Activated CD4-positive, alpha-beta T cell treated with anti-CD3 and anti-CD28 coated beads, Interleukin-2, amount 50 U/mL, for 16 hours (primary cell): ENCODE measurements around the gene DBH.
"Not testable (repeated sequence)": the region's sequence is repeated elsewhere in the genome, so short reads cannot be mapped to it uniquely, and the experiment has no call there.

Experiments
- DNase-seq: peaks from one replicate; pipeline ENCODE4 v3.0.0-alpha.2; 2020

DBH gene

DNA sequence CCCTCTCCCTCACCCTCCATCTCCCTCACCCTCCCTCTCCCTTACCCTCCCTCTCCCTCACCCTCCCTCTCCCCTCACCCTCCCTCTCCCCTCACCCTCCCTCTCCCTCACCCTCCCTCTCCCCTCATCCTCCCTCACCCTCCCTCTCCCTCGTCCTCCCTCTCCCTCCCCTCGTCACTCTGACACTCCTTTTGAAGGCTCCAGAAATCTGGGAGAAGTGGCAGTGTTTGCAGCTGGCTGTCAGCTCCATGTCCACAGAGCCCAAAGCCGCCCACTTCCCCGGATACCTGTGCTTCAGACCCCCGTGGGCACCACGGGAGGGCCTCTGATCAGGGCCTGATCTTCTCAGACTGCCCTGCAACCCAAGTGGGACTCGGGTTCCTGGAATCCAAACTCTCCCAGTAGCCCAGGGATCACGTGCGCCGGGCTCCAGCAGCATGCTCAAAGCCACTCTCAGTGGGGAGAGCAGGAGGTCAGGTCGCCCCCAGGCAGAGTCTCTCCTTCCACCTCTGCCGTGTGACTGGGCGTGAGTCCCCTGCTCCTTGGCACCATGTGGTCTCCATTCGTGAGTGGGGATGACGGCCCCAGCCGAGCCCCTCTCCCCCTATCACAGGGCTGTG, 33.1 kb downstream of the DBH start:
- no peak for DNase-seq

DNA sequence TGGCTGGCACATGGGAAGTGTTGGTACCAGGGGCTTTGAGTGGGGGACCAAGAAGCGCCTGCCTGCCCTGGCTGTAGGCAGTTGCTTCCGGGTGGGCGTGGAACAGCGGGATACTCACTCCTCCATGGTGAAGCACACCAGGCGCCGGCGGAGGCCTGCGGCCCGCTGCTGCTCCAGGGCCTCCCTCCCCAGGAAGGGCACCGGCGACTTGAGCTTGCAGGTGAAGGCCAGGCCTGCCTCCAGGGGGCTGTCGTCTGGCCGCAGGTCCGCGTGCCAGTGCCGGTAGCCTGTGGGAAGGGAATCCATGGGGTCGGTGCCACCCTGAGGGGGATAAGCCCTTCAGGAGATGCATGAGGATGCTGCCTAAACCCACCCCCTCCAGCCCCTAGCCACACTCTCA, 34.3 kb downstream of the DBH start:
- DNase-seq = no peak

DNA sequence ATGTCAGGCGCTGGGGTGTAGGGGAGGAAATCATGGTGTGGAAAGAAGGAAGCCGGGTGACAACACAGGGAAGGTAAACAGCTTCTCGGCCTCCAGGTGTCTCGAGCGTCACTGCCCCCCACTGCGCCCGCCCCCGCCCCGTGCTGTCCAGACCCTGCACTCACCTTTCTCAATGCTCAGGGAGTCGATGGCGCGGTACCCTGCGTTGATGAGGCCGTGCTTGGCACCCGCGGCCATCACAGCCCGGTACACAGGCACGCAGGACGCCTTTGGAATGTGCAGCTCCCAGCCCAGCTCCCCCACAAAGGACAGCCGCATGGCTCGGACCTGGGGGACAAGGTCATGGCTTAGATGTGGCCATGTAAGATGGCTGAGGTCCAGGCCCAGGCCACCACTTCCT, 35.2 kb downstream of the DBH start:
- no peak for DNase-seq

DNA sequence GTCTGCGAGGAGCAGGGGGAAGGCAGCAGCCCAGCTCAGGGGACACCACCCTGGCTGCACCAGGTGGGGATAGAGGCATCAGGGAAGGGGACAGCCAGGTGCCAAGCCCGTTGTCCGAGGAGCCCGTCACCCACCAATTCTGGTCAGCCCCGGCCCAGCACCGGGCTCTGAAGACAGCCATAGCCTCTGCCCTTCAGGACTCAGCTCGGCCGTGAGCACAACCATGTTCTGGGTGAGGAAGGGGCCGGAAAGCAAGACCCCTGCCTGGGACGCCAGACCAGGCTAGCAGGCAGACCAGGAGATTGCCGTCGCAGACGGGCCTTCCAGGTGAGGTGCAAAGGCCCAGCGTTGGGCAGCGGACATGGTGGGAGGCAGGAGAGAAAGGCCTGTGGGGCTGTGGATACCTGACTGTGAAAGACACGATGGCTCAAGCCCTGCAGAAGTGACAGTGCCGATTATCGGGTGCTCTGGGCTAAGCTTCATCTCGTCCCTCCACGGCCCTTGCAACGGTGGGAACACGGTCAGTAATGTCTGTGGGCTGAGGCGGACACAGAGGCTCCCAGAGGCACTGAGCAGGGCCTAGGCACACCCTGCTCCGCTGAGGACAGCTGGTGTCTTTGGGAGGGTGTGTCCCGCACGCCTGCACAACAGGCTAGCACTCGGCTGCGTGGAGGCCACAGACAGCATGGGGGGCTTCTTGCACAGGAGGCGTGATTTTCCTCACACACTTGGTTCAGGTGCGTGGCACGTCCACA, 36.5 kb downstream of the DBH start:
- no peak for DNase-seq

DNA sequence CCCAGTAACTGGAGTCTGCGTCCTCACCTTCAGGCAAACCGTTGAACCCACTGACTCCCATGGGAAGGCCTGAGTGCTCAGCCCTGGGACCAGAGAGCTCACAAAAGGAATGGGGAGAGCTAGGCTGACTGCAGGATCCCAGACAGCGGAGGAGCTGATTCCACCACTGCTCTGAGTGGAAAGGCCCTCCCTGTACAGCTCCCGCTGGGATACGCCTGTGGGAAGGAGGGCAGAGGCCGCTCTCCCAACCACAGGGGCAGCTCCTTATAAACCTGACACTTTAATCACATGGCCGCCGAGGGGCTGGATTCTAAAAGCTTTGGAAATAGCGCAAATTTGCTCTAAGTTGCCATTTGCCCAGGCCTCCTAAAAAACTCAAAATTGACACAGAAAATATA, 37.1 kb downstream of the DBH start:
- no peak for DNase-seq

DNA sequence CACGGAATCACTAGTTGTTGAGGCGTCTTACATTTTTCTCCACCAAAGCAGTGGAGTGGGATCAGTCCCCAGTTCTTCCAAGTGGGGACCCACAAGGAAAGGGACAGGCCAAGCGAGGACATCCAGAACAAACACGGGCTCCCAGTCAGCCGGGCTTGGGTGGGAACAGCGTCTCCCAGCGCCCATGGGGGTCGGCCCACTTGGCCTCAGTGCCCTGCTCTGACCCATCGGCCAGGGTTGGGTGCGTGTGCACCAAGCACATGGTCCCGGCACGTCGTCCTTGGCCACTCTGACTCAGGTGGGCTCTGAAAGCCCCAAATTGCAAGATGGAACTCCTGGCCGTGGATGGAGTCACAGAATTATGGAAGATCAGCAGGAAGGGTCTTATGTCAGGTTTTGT, 37.9 kb downstream of the DBH start:
- DNase-seq = no peak

DNA sequence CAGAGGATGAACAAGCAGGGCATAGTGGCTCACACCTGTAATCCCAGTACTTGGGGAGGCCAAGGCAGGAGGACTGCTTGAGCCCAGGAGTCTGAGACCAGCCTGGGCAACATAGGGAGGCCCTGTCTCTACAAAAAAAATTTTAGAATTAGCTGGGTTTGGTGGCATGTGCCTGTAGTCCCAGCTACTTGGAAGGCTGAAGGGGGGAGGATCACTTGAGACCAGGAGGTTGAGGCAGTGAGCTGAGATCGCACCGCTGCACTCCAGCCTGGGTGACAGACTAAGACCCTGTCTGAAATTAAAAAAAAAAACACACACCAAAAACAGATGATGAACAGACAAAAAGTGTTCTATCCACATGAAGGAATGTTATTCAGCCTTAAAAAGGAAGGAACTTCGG, 39.6 kb downstream of the DBH start:
- not testable (repeated sequence) for DNase-seq

DNA sequence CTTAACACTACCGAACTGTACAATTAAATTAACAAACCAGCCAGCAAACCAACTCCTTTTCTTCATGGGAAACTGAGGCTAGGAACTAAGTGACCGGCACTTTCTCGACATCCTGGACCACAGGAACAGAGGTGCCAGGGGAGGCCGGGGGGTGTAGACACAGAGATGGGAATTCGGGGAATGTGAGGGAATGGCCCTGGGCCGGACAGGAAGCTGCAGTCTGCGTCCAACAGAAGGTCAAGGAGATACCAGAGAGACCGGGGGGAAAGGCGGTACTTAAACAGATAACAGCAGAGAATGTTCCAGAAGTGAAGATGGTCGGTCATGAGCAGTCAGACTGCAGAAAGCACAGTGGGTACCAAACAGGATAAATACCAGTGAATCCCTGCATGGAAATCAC, 40.3 kb downstream of the DBH start:
- no peak for DNase-seq

DNA sequence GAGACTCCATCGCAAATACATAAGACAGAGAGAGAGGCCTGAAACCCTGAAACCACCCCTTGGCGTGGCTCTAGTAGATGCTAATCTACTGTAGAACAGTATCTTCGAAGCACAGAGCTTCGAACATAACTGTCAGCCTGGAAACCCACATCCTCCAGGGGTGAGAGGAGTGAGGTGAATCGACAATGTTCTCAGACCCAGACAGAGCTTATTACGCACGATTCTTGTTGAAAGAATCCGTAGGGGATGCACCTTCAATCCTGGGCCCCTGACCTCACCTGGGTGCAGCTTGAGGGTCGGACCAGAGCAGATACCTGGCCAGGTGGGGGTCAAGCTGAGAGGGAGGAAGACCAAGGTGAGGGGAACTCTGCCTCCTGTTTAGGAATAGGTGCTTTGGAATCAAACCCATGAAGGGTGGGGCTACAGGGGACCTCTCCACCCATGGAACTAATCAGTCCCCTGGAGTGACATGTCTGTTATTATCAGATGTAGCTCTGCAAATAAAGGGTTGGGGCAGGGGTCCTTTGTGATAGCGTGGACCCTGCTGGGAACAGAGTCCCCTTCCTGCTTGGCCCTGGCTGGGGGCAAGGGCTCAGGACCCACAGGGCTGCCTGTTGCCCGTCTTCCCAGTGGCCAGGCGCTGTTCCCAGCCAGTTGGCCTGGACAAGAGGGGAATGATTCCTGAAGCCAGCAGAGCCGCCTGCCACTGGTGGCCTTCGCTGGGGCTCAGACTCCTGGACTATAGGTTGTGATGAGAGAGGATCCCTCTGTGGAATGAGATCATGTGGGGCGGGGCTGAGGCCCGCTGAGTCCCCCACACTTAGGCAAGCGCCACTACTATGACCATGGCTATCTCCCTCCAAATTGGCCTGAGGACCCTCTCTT, 41.2 kb downstream of the DBH start:
- DNase-seq = peak; percentile 44

DNA sequence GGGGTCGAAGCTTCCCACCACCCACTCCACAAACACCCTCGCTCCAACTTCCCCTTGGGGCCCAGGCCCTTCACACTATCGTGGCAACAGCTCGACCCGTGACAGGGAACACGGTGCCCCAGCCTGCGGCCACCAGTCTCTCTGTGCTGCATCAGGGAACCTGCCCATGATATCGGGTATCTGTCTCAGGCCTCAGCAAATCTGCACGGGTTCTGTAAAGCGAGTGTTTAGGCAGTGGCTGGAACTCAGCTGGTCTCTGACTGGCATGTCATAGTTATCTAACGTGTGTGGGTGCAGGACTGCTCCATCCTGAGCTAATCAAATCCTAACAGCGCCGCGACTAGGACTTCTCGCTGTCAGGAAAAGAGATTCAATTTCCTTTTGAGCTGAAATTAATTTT, 42.9 kb downstream of the DBH start:
- DNase-seq = no peak

DNA sequence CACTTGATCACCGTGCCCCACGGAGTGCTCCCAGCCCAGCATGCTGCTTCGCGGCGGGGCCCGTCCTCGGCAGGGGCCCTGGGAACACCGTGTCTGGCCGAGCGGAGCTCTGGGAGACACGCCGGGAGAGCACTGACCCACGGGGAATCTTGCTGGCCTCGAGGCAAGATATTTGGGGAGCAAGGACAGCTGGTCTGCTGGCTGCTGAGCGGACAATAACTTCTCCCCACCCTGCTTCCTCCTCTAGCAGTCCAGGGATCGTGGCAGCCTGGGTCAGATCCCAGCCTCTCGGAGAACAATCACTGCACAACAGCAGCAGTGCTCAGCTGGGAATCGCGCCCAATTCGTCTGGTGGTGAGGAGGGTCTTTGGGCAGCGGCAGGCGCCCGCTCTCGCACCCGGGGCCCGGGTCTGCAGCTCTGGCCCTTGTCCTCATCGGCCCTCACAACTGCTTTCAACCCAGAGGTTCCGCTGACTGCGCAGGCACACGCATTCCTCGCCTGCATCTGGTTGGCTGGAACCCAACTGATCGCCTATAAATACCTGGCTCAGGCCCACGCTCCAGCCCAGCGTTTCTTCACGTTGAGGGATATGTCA, 43.4 kb downstream of the DBH start:
- DNase-seq = no peak

DNA sequence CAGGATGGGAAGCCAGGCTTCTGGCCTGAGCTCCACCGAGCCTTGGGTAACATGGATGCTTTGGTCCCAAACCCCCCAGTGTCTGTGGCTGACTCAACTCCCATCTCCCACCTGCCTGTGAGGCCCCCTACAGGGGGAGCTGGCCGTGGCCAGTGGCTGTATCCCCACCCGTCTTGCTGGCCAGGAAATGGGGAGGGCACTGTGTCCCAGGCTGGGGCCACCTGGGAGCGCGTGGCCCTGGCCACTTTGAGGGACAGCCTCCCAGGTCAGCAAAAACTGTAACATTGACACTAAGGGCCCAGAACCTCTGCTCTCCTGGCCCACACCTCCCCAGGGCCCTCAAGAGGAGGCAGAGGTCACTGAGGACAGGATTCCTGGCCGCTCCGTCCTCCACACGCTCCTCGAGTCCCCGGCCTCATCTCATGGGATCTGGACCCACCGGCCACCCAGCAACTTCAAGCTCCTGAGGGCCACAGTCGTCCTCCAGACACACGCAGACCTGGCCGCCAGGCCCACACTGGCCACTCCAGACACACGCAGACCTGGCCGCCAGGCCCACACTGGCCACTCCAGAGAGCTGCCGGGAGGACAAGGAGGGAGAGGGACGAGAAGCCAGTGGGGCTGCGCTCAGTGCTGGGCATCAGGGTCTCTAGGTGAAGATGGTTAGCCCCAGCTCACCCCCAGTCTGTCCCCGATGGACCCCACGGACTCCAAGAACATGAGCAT, 44.2 kb downstream of the DBH start:
- DNase-seq = no peak

DNA sequence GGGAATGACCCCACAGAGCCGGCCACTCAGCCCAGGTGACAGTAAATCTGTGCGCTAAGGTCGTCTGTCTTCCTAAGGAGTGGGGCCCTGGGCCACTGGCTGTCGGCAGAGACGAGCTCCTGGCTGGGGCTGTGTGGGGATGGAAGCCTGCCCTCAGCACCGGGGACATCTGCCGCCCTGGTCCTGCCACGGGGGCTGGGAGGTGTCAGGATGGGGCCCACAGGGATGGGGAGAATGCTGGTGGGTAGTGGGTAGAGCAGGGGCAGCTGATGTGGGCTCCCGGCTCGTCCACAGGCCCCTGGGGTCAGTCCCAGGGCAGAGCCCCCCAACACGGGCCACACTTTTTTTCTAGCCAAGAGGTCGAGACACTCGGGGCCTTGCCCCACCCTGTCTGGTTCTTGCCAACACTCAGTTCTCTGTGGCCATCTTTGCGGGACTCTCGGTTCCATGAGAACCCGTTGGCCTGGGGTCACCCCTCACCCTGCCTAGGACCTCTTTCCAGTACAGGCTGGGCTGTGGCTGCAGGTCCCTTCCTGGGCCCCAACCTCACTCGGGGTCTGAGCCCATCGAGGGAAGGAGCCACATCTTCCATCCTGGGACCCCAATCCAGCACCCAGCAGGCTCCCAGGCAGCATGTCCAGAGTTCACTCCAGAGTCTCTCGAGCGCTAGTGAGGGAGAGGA, 45.0 kb downstream of the DBH start:
- no peak for DNase-seq

DNA sequence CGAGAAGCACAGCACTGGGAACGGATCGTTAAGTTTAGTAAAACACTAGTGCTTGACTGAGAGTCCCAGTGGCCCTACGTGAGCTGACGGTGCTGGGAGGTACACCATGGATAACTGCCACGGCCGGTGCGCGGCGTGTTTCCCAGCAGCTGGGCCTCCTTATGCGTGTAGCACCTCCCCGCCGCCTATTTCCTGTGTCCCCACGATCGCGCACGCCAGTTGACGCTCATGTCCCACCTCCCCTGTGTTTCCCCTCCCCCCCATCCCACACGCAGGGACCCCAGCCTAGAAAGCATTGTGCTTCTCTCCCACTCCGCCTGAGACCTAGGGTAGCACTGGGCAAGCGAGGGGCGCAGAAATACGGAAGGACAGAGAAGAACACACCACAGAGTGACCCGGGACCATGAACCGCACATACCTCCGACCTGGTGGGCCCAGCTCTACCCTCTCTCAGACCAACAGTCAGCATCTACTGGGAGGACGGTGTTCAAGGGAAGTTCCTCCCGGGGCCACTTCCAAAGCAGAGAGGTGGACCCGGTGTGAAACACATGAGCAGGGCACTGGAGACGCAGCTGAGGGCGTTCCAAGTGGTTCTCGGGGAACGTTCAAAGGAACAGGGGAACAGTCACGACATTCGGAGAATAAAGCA, 45.6 kb downstream of the DBH start:
- no peak for DNase-seq

DNA sequence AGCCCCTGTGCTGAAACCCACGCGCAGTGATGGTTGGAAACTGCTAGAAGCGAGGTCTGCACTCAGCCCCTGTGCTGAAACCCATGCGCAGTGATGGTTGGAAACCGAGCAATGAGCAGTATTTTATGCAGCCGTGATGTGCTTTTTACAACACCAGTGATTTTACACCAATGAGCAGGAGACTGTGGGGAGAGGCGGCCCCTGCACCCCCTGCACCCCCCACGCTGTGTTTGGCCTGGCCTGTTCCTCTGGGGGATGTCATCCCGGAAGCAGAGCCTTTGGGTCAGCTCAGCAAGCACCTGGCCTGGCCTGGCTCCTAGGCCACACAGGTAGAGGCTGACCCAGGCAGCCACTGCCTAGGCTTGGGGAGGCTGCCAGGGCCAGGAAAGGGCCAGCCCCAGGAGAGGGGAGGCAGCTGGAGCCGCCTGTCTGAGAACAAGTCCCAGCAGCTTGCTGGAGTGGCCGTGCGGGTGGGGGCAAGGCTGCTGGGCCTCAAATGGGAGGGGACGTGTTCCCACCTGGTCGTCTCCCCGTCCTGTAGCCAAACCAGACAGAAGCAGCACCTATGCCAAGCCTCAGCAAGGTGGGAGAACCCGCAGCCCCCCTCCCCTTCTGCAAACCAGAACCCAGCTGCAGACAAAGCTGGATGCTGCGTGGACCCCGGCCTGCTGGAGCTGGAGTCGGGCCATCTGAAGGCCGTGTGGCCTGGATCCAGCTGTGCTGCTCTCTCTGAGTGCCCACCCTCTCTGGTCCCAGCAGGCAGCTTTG, 46.8 kb downstream of the DBH start:
- DNase-seq = no peak

DNA sequence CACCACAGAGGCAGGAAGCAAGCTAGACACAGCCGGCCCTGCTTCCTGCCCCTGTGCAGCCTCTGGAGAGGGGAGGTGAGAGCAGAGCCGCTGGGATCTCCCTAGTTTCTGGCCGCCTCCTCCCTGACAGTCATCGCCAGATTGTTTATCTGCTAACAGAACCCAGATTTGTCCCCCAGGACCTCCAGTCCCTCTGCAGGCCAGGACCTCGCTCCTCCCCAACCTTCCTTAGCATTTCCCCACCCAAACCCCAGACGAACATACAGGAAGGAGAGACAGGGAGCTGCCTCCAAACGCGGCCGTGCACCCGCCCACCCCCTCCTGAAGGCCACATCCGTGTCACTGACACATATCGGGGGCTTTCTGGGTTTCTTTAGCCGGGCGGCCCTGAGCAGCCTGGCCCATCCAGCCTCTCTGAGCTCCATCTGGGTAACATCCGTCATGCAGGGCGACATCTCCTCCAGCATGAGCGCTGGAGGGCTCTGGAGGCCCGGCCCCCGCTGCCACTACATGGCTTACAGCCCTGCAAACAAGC, 47.5 kb downstream of the DBH start:
- DNase-seq = peak; percentile 17

DNA sequence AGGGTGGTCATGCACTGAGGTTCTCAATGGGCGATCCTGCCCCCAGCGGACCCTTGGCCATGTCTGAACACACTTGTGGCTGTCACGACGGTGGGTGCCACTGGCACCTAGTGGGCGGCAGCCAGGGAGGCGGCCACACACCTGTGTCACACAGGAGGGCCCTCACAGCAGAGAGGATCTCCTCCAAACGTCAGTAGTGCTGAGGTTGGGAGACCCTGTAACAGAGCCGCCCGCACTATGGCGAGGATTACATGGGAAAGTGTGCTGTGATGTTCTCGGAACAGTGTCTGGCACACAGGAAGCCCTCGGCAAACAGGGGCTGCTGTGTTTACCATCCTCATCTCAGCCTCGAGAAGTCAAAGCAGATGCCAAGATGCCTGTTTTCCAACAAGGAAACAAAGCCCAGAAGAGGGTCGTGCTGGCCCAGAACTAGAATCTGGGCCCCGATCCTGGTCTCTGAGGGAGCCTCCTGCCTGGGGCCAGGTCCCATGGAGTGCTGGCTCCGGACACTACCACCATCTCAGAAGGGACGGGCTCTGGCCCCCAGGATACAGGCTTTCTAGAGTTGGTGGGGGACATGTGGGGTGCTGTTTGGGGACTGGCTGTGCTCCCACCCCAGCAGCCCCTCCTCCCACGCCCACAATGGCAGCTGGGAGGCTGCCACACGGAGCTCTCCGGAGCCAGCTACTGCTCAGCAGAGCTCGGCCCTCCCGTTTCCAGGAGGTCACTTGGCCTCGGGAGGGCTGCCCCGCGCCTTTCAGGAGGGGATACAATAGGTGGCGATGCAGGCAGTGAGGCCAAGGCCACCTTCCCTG, 48.2 kb downstream of the DBH start:
- no peak for DNase-seq

DNA sequence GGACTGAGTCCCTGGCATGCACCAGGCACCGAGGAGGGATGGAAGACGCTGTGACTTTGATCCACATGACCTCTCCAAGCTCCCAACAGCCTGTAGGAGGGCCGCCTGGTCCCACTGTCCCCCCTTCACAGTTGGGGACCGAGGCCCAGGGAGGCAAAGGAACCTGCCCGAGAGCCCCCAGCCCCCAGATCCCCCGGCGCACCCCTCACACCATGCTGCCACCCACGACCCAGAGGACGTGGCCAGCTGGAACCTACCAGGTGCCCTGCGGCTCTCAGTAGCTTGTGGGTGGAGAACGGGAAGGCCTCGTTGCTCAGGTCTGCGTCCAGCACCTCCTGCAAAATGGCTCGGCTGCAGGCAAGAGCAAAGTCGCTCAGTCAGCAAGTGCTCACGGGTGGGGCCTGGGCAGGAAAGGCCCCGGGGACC, 48.8 kb downstream of the DBH start:
- no peak for DNase-seq
